Stimulated activated CD8-positive, alpha-beta memory T cell treated with anti-CD3 and anti-CD28 coated beads, Interleukin-4, amount 100 ng/mL, for 4 hours (primary cell): ENCODE measurements around the gene NINL.
"Not testable (repeated sequence)": the region's sequence is repeated elsewhere in the genome, so short reads cannot be mapped to it uniquely, and the experiment has no call there.

Experiments
- DNase-seq, 2 donors: peaks; one replicate each; pipeline ENCODE4 v3.0.0-alpha.2; 2020; ENCODE audit warnings: low read depth in 2 of 2, low spot score in 1 of 2

NINL gene

GRCh38 chr20:25553819-25554296, 31.5 kb downstream of the NINL start:
- DNase-seq = no peak

DNA sequence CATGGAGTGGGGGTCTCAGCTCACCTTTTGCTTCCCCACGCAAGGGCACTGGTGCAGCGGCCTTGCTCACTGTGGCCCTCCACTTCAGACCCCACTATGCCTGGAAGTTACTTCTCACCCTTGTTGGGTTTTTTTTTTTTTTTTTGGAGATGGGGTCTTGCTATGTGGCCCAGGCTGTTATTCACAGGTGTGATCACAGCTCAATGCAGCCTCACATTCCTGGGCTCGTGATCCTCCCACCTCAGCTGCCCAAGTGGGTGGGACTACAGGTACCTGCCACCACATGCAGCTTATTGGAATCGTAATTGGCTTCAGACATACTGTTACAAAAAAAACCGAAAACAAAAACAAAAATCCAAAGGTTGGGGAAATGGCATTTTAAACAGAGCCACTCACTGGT, 32.4 kb downstream of the NINL start:
- no peak for DNase-seq

DNA sequence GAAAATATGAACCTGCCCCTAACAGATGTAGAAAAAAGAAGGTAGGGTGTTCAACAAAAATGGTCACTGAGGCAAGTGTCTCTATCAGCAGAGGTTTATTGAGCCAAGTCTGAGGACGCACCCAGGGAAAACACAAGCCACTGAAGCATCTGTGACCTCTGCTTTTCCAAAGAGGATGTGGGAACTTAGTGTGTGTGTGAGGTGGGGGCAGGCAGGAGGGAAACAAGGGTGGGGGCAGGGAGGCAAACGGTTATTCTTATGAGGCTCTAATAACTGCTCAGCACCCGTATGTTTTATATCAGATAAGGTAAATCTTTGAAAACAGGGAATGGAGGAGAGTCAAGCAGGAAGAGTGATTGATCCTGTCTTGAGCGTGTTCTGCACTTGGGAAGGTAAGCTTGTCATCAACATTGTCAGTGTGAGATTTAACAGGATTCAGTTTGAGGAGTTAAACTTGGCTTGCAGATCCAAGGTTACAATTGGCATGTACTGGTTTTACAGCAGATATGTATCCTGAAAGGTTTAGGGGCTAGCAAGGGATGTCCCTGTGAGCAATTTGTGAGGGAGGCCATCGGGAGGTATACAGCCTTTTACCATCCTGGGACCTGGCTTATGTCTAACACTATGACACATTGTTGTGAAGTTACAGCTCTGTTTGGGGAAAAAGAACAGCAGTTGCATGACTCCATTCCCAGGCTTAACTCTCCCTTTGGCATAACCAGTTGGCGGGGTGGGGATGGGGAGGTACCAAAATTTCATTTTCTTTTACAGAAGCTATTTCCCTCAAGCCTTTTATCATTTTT, 33.7 kb downstream of the NINL start:
- DNase-seq = no peak

GRCh38 chr20:25550645-25551337, 34.5 kb downstream of the NINL start:
- DNase-seq = not testable (repeated sequence)

DNA sequence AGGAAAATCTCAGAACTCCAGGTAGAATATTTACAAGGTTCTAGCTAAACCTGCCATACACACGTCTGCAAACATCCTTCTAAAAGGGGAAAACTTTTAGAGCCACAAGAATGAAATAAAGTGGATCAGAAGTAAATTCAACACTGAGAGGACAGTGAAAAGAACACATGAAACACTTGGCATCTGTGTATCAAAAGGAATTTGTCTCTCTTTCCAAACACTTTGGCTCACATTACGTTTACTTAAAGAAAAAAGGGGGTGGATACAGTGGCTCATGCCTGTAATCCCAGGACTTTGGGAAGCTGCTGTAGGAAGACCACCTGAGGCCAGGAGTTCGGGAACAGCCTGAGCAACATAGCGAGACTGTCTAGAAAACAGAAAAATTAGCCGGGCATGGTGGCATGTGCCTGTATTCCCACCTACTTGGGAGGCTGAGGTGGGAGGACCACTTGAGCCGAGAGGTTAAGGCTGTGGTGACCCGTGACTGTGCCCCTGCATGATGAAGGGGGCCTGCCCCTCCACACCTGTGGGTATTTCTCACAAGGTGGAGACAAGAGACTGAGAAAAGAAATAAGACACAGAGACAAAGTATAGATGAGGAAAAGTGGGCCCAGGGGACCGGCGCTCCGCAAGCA, 35.4 kb downstream of the NINL start:
- no peak for DNase-seq

DNA sequence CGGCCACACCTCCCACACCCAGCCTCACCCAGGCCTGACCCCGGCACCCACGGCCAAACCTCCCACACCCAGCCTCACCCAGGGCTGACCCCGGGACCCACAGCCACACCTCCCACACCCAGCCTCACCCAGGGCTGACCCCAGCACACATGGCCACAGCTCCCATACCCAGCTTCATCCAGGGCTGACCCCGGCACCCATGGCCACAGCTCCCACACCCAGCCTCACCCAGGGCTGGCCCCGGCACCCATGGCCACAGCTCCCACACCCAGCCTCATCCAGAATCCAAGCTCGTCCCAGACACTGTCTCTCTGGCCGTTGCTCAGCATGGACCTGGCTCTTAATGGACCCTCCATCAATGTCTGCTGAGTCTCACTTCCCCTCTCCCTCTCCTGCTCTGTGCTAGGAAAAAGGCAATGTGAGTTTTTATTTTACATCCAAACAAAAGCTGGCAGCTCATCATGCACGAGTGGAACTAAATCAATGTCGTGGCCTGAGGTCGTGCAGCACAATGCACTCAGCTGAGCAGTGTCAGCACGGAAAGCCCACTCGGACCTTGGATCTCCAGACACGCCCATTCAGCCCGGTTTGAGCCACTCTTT, 36.1 kb downstream of the NINL start:
- no peak for DNase-seq

- no peak for DNase-seq
Observed at GRCh38 chr20:25548613-25549086, 36.7 kb downstream of the NINL start.

DNA sequence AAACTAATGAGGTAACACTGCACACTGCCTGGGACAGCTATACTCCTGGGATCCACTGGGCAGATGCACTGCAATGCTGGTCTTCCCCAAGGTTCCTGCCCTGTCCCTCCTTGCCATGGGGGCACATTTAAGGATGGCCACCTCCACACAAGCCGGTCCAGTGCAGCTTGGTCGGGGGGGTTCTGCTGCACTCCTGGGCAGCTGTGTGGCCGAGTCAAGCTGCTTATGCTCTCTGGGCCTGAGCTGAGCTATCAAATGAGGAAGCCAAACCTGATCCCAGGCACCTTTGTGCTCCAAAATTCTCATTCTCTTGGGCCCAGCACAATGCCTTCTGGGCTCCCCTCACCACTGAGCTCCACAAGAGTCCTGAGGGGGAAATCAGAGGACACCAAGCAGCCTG, 37.3 kb downstream of the NINL start:
- DNase-seq = no peak

- no peak for DNase-seq
Observed at GRCh38 chr20:25547063-25547462, 38.3 kb downstream of the NINL start.

GRCh38 chr20:25546048-25546447, 39.3 kb downstream of the NINL start:
- DNase-seq = no peak

GRCh38 chr20:25545171-25545570, 40.2 kb downstream of the NINL start:
- DNase-seq = no peak

GRCh38 chr20:25544734-25545133, 40.6 kb downstream of the NINL start:
- DNase-seq = no peak

GRCh38 chr20:25544311-25544710, 41.0 kb downstream of the NINL start:
- no peak for DNase-seq

- DNase-seq = no peak
Observed at GRCh38 chr20:25543068-25543467, 42.3 kb downstream of the NINL start.

GRCh38 chr20:25541676-25542075, 43.7 kb downstream of the NINL start:
- no peak for DNase-seq

- no peak for DNase-seq
Observed at GRCh38 chr20:25539742-25540672, 45.3 kb downstream of the NINL start.

- DNase-seq = no peak
Observed at GRCh38 chr20:25538838-25539665, 46.3 kb downstream of the NINL start.

GRCh38 chr20:25537890-25538289, 47.4 kb downstream of the NINL start:
- no peak for DNase-seq

- no peak for DNase-seq
Observed at GRCh38 chr20:25535762-25536161, 49.6 kb downstream of the NINL start.

GRCh38 chr20:25534845-25535244, 50.5 kb downstream of the NINL start:
- no peak for DNase-seq
